ENCODE data around the gene SNED1.

Gene SNED1

GRCh38 chr2:241007111-241007510, 8.7 kb downstream of the SNED1 start:
- DNase-seq = no peak

DNA sequence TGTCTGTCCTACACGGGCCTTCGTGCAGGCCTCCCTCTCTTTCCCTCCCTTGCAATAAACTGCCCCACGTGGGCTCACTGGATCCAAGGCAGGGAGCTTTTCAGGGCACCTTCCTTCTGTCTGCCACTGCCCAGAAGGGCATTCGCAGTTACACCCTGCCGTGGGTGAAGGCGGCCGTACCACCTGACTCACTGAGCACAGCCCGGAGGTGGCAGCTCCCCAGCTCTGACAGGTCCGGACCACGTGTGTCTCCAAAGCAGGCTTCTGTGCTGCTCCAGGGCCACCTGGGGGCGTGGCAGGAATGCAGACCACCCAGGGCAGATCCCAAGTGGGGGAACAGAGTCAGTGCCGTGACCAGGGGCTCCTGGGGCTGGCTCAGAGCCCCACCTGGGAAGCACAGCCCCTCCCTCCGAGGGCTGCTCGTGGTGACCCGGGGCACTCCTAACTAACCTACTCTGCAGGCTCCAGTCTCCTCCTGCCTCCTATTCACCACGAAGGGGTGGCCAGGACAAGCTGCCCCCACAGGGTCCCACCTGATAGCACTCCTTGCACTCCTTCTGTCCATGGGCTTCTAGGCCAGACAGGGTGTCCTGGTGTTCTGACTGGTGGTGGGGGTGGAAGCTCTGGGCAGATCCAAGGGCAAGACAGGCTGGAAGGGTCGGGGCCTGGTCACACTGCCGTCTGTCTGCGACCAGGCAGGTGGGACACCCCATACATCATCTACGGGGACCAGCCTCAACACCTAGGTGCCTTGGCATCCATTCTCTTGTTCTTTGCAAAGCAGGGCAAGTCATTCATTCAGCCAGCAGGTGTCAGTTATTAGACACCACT, 9.7 kb downstream of the SNED1 start:
- no peak for DNase-seq

GRCh38 chr2:241008711-241009121, 10.3 kb downstream of the SNED1 start:
- no peak for DNase-seq

DNA sequence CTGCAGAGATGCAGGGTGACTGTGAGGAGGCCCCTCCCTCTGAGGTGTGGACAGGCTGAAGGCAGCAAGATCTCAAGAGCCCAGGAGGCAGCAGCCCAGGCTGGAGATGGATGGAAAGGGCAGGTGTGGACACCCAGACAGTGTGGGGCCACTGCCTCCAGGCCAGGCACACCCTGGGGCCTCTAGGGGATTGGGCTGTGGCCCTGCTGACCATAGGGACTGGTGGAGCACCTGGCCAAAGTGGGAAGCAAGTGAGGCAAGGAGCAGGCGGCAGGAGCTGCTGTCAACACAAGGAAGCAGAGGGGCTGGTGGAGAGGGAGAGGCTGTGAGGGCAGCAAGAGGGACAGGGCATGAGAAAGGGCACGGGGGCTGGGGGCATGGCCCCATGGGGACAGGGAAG, 10.8 kb downstream of the SNED1 start:
- no peak for DNase-seq

DNA sequence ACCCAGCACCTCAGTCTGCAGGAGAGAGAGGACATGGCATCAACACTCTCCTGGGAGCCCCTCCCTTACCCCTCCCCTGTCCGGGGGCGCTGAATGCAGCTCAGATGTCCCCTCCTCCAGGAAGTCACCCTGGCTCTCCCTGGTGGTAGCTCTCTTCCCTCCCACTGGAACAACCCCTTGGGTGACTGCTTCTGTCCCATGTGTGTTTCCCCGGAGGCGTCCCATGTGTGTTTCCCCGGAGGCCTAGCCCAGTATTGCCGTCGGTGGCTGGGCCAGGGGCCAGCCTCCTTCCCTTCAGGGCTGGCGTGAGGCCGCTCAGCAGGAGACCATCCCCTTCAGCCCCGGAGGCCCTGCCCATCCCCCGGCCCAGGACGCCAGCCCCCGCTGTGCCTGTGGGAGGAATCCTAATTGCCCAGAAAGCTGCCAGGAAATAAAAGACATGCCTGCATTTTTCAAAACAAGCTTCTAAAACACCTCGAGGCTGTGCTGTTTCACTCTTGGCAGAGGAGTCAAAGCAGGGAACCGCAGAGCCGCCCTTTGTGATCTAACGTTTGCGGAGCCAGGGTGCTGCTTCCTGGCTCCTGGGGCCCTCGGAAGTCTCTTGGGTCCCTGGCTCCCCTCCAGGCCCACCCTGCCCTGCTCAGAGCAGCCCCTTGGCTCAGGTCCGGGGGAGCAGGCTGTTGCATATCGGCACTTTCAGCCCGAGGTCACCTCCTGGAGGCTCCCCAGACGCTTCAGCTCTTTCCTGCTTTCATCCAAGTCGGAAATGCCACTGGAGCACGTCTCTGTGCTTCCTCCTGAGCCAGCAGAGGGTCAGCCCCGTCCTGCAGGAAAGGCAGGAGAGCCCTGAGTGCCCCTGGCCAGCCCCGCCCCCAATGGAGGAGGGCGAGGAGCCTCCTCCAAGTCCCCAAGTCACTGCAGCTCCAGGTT, 11.4 kb downstream of the SNED1 start:
- no peak for DNase-seq

DNA sequence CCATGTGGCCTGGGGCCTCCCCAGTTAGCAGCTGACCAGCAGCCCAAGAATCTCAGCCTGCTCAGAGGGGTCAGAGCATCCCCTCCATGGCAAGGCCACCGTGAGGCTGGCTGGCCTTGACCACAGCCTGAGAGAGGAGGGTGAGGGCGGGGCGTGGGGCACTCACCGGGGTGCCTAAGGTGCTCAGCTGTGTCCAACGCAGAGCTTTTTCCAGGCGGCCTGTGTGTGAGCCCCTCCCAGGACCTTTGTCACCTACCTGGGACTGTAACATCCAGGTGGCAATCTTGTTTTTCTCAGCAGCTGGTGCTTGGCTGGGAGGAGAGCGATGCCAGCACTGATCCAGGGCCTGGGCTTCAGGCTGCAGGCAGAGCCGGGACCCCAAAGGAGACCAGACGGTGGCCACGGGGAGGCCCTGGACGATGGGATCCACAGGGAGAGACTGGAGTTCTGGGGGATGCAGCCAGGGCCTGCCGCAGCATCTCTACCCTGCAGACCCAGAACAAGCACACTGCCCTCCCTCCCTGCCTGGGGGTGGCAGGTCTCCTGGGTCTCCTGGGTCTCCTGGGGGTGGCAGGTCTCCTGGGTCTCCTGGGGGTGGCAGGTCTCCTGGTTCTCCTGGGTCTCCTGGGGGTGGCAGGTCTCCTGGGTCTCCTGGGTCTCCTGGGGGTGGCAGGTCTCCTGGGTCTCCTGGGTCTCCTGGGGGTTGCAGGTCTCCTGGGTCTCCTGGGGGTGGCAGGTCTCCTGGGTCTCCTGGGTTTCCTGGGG, 12.3 kb downstream of the SNED1 start:
- DNase-seq = no peak

- no peak for DNase-seq
Measured at GRCh38 chr2:241011296-241011600, 12.8 kb downstream of the SNED1 start.

GRCh38 chr2:241011751-241012510, 13.5 kb downstream of the SNED1 start:
- no peak for DNase-seq

DNA sequence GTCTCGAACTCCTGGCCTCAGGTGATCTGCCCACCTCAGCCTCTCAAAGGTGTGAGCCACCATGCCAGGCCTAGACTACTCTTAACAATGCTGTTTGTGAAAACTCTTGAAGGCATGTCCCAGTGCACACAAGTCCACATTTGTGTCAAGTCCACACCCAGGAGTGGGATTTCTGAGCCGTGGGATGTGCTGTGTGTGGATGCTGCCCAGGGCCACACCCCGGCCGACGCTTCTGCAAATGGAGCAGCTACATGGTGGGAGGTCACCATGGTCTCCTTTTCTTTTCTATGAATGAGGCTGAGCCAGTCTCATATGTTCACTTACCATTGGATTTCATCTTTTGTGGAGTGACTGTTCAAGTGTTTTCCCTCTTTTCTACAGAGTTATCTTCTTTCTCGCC, 15.8 kb downstream of the SNED1 start:
- DNase-seq = no peak

DNA sequence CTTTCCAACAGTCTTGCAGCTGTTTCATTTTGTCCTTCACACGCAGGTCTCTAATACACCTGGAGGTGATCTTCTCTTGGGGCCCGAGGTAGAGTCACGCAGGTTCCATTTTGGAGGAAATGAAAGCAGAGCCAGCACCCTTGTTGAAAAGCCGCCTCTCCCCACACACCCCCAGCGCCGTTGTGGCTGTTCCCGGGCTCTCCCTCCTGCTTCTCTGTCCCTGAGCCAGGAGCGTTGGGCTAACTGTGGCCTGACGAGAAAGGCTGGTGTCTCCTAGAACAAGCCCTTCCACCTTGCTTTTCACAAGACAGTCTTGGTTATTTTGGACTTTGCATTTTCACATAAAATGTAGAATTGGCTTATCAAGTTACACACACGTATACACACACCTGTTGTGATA, 16.3 kb downstream of the SNED1 start:
- no peak for DNase-seq

GRCh38 chr2:241015439-241015838, 17.0 kb downstream of the SNED1 start:
- DNase-seq = no peak

GRCh38 chr2:241017228-241017940, 19.0 kb downstream of the SNED1 start:
- DNase-seq = no peak

DNA sequence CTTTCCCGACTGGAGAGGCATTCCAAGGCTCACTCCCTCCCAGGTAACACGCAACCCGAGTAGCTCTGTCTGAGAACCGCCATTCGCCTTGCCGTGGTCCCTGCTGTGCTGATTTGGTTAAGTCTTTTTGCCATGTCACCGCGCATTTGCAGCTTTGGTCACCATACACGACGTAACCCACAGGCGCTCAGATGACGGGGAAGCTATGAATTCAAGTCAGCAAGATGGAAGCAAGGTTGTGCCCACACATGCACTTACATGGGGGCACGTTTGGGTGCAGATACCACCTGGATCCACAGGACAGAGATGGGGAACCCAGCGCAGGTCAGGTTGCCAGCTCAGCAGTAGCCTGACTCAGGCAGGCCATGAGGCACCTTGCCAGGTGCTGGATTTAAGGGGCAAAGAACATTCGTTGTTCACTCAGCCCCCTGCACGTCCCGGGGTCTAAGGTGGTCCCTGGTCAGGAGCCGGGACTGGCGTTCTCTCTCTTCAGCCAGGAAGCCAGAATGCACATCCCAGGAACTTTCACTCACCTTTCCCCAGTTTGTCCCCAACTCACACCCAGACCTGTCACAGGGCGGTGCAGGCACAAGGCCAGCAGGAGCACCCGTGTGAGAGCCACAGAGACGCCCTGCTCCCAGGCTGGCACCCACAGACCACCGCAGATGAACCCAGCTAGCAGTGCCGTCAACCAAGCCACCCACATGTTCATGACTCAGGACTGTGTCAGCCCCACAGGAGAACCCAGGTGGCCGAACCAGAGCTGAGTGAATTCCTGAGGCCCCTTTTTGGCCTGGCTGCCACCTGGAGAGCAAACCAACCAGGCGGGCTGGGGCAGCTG, 19.9 kb downstream of the SNED1 start:
- DNase-seq = no peak

DNA sequence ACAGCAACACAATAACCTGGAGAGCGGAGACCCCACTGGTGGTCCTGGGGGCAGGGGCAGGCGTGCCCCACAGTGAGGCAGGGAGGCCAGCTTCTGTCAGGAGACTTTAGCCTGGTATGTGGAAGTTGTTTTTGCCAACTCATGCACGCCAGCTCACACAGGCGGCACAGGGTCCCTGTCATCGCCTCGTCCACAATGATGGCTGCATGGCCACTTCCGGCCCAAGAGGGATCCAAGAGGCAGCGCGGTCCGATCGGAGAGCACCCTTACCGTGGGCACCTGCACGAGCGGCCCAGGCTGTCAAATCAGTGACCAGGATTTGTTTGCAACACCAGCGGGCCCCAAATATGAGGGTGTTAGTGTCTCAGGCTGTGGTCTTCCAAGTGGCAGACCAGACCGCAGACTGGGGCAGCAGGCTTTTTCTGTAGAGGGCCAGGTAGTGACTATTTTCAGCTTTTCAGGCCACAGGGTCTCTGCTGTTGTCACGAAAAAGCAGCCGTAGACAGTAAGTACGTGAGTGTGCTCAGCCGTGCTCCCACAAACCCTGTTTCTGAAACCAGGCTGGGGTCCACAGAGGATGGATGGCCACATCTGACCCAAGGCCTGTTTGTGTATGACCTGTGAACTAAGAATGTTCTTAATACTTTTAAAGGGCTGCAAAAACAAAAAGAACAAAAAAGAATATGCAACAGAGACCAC, 21.2 kb downstream of the SNED1 start:
- DNase-seq = no peak

GRCh38 chr2:241020201-241020600, 21.8 kb downstream of the SNED1 start:
- DNase-seq = no peak

DNA sequence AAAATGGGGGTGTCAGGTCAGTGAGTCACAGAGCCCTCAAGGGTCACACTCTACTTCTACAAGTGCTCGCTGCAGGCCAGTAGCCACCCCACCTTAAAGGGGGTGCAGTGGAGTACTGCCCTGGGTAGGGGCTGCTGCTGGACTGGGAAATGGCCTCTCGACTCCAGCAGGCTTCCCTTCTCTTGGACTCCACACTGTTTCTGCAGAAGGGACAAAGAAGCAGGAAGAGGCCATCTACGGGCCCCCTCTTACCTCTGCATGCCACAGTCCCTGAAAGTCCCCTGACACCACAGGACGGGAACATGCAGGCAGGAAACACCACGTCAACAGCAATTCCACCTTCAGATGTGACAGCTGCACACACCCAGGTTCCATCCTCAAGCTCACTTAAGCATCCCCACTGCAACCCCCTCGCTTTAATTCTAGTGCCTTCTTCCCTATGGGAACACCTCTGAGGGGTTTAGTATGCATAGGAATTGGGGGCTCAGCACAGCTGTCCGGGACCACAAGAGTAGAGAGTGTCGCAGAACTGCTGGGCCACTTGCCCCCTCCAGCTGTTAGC, 22.3 kb downstream of the SNED1 start:
- DNase-seq = no peak

- DNase-seq = no peak
Measured at GRCh38 chr2:241025639-241026038, 27.2 kb downstream of the SNED1 start.

DNA sequence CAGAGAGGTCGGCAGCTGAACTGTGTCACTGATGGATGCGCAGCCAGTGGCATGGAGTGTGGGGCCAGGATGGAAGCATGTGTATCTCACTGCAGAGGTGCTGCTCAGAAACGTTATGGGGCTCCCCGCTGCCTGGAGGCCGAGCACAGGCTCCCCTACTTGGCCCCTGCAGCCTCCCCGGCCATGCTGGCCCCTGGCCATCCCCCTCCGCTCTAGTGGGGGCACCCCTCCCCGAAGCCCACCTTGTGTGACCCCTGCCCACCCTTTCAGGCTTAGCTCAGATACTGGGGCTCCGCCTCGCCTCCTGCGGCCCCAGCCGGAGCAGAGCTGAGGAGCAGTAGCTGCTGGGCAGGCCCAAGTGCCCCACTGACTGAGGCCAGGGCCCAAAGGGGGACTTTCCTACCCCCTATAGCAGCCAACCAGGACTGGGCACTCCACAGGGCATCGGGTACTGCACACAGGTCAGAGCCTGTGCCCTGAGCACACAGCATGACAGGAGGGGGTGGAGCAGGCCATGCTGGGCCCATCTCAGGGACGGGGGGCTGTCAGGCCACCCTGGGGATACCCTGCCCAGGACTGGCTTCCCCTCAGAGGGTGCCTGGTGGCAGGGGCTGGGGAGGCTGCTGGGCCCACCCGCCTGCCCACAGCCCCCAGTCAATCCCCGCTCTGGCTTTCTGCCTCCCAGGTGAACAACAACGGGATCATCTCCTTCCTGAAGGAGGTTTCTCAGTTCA, 31.3 kb downstream of the SNED1 start:
- DNase-seq = no peak

DNA sequence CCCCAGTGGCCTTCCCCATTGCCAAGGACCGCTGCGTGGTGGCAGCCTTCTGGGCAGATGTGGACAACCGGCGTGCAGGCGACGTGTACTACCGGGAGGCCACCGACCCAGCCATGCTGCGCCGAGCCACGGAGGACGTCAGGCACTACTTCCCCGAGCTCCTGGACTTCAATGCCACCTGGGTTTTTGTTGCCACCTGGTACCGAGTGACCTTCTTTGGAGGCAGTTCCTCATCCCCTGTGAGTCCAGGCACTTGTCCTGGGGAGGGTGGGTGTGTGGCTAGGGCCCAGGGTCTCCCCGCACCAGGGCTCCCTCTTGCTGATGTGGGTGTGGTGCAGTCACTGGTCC, 31.9 kb downstream of the SNED1 start:
- DNase-seq = no peak
